OCI-LY1 (cell line): Measurements from ENCODE around the gene CFAP52.
"Not testable (repeated sequence)": the region's sequence is repeated elsewhere in the genome, so short reads cannot be mapped to it uniquely, and the experiment has no call there.

Experiments used
- H2AFZ ChIP-seq: fragments of 200-600 bp; sonication (generic), shearing (Covaris generic); 2 replicates; pipeline ENCODE4 v1.6.0; 2014; ENCODE audit warnings: antibody characterized with exemption, mild to moderate bottlenecking, low read length
- H3F3A ChIP-seq: fragments of 200-600 bp; sonication (generic), shearing (Covaris generic); 2 replicates; pipeline ENCODE4 v1.6.0; 2014; ENCODE audit warnings: mild to moderate bottlenecking, antibody characterized with exemption, low read length, moderate library complexity; ENCODE audit not compliant: insufficient read depth
- H3K27ac ChIP-seq: fragments of 200-600 bp; sonication (generic); 2 replicates; pipeline ENCODE4 v1.5.1; 2014; ENCODE audit warnings: low read length, mixed run types, mild to moderate bottlenecking, low read depth; ENCODE audit not compliant: poor library complexity, severe bottlenecking
- H3K27me3 ChIP-seq: fragments of 200-600 bp; sonication (generic); 2 replicates; pipeline ENCODE4 v1.6.0; 2014; ENCODE audit warnings: antibody characterized with exemption, mild to moderate bottlenecking, low read length, moderate library complexity; ENCODE audit not compliant: insufficient read depth
- H3K36me3 ChIP-seq: fragments of 200-600 bp; sonication (generic); 2 replicates; pipeline ENCODE4 v1.6.1; 2014; ENCODE audit warnings: mild to moderate bottlenecking, antibody characterized with exemption, low read length, moderate library complexity, mixed read lengths; ENCODE audit not compliant: insufficient read depth
- H3K4me1 ChIP-seq: fragments of 200-600 bp; sonication (generic); 2 replicates; pipeline ENCODE4 v1.5.1; 2014; ENCODE audit warnings: mild to moderate bottlenecking, low read length, moderate library complexity; ENCODE audit not compliant: insufficient read depth, severe bottlenecking
- H3K4me2 ChIP-seq: fragments of 200-600 bp; sonication (generic), shearing (Covaris generic); 2 replicates; pipeline ENCODE4 v1.6.1; 2014; ENCODE audit warnings: low read length
- H3K4me3 ChIP-seq: fragments of 200-600 bp; sonication (generic); 2 replicates; pipeline ENCODE4 v1.5.1; 2014; ENCODE audit warnings: low read length, low read depth, mild to moderate bottlenecking, mixed read lengths; ENCODE audit not compliant: poor library complexity, severe bottlenecking
- H3K79me2 ChIP-seq: fragments of 200-600 bp; shearing (Covaris generic); 2 replicates; pipeline ENCODE4 v1.6.1; 2016; ENCODE audit warnings: mixed run types, low read length, mixed read lengths; ENCODE audit not compliant: insufficient read depth
- H3K9ac ChIP-seq: fragments of 200-600 bp; sonication (generic), shearing (Covaris generic); 2 replicates; pipeline ENCODE4 v1.6.1; 2014; ENCODE audit warnings: mild to moderate bottlenecking, low read length, mixed read lengths
- H3K9me2 ChIP-seq: fragments of 200-600 bp; sonication (generic), shearing (Covaris generic); 2 replicates; pipeline ENCODE4 v1.6.1; 2014; ENCODE audit warnings: low read depth, mild to moderate bottlenecking, low read length, mixed read lengths
- H3K9me3 ChIP-seq: fragments of 200-600 bp; shearing (Covaris generic); 2 replicates; pipeline ENCODE4 v1.6.1; 2014; ENCODE audit warnings: low read length, mixed read lengths
- H4K20me1 ChIP-seq: fragments of 200-600 bp; sonication (generic), shearing (Covaris generic); 2 replicates; pipeline ENCODE4 v1.6.0; 2016; ENCODE audit warnings: mild to moderate bottlenecking, low read length; ENCODE audit not compliant: insufficient read depth
- EZH2 ChIP-seq: fragments of 200-600 bp; sonication (generic), shearing (Covaris generic); IDR thresholded peaks from 2 replicates; pipeline ENCODE4 v1.8.0; 2017; ENCODE audit warnings: borderline replicate concordance, mixed run types, mild to moderate bottlenecking, antibody characterized with exemption, low read length, moderate library complexity, mixed read lengths
- TF ChIP-seq, protein P1 (sequence below): fragments of 200-600 bp; sonication (generic), shearing (Covaris generic); IDR thresholded peaks from 2 replicates; pipeline ENCODE4 v1.5.1; 2017; ENCODE audit warnings: mild to moderate bottlenecking, antibody characterized with exemption, low read length, moderate library complexity, mixed read lengths

CFAP52 gene

GRCh38 chr17:9587969-9588656, 11.7 kb downstream of the CFAP52 start:
- Histone ChIP-seq H3K9me3 (0 out of 2 replicates have a peak, but pooled peaks cover 2% of the 10 kb centered on the region), H3K4me3 (no peak overlapping the region)
- TF ChIP-seq EZH2, result no peak
- TF ChIP-seq, protein P1, sequence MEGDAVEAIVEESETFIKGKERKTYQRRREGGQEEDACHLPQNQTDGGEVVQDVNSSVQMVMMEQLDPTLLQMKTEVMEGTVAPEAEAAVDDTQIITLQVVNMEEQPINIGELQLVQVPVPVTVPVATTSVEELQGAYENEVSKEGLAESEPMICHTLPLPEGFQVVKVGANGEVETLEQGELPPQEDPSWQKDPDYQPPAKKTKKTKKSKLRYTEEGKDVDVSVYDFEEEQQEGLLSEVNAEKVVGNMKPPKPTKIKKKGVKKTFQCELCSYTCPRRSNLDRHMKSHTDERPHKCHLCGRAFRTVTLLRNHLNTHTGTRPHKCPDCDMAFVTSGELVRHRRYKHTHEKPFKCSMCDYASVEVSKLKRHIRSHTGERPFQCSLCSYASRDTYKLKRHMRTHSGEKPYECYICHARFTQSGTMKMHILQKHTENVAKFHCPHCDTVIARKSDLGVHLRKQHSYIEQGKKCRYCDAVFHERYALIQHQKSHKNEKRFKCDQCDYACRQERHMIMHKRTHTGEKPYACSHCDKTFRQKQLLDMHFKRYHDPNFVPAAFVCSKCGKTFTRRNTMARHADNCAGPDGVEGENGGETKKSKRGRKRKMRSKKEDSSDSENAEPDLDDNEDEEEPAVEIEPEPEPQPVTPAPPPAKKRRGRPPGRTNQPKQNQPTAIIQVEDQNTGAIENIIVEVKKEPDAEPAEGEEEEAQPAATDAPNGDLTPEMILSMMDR, result no peak

DNA sequence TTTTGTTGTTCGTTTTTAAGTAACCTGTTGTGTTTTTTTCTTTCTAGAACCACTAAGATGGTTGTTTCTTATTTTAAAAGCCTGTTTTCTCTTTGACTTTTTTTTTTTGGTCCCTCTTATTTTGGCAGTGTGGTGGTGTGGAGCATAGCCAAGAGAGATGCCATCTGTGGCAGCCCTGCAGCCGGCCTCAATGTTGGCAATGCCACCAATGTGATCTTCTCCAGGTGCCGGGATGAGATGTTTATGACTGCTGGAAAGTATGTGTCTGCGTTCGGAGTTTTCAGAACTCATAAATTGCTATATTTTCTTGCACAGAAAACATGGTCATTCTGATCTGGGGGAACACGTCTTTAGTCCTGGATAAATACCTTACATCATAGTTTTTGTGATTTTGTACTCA, 17.6 kb downstream of the CFAP52 start:
- H4K20me1 ChIP-seq, result no peaks in the 10 kb centered on the region
- no peak for TF ChIP-seq EZH2
- TF ChIP-seq, protein P1, result no peak

More at GRCh38 chr17:9587969-9588656, 11.7 kb downstream of the CFAP52 start:
- Histone ChIP-seq H3K9me2 (no peaks in the 10 kb centered on the region), H3K79me2 (no peaks in the 10 kb centered on the region), H2AFZ (no peak overlapping the region), H3K4me2 (no peak overlapping the region), H4K20me1 (no peaks in the 10 kb centered on the region), H3F3A (no peaks in the 10 kb centered on the region), H3K36me3 (no peaks in the 10 kb centered on the region; the same call in 1 of the 2 replicates), H3K27ac (no peak overlapping the region), H3K9ac (no peak overlapping the region), H3K4me1 (no peaks in the 10 kb centered on the region), H3K27me3 (no peaks in the 10 kb centered on the region; the same call in 1 of the 2 replicates)

DNA sequence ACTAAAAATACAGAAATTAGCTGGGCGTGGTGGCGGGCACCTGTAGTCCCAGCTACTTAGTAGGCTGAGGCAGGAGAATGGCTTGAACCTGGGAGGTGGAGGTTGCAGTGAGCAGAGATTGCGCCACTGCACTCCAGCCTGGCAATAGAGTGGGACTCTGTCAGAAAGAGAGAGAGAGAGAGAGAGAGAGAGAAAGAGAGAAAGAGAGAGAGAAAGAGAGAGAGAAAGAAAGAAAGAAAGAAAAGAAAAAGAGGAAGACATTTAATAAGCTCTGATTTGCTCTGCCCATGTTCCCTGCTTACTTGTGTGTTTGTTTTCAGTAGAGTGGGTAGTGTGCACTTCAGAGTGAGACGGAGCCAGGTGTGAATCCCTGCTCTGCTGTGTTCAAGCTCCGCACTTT, 21.2 kb downstream of the CFAP52 start:
- H3K4me1 ChIP-seq, H3K4me3 ChIP-seq, H3K36me3 ChIP-seq, H3K27ac ChIP-seq, H3K9ac ChIP-seq, H3K9me3 ChIP-seq, H3F3A ChIP-seq, H4K20me1 ChIP-seq, H3K79me2 ChIP-seq, H3K9me2 ChIP-seq, H3K4me2 ChIP-seq, H2AFZ ChIP-seq, H3K27me3 ChIP-seq: not testable (repeated sequence)

More for the DNA sequence above, 17.6 kb downstream of the CFAP52 start:
- H3K27me3 ChIP-seq, result no peaks in the 10 kb centered on the region
- H3K79me2 ChIP-seq, result no peaks in the 10 kb centered on the region
- H3K9me3 ChIP-seq, result no peaks in the 10 kb centered on the region
- no peak overlapping the region for H3K27ac ChIP-seq
- H3K9ac ChIP-seq, result no peak overlapping the region
- no peaks in the 10 kb centered on the region for H3K36me3 ChIP-seq
- no peaks in the 10 kb centered on the region for H3F3A ChIP-seq
- no peaks in the 10 kb centered on the region for H3K9me2 ChIP-seq
- no peak overlapping the region for H3K4me2 ChIP-seq
- no peaks in the 10 kb centered on the region for H3K4me1 ChIP-seq
- H2AFZ ChIP-seq, result no peak overlapping the region
- no peak overlapping the region for H3K4me3 ChIP-seq

GRCh38 chr17:9598661-9599060, 22.2 kb downstream of the CFAP52 start:
- Histone ChIP-seq H3K9me2 (no peaks in the 10 kb centered on the region), H3K9ac (no peak overlapping the region), H3K36me3 (no peaks in the 10 kb centered on the region), H3K4me2 (no peak overlapping the region), H3F3A (no peaks in the 10 kb centered on the region), H3K4me1 (no peaks in the 10 kb centered on the region), H2AFZ (no peak overlapping the region), H3K4me3 (no peak overlapping the region), H3K9me3 (no peaks in the 10 kb centered on the region), H3K27ac (no peak overlapping the region), H3K27me3 (no peaks in the 10 kb centered on the region), H3K79me2 (no peaks in the 10 kb centered on the region), H4K20me1 (no peaks in the 10 kb centered on the region)
- TF ChIP-seq EZH2, result no peak
- TF ChIP-seq, protein P1, result no peak

GRCh38 chr17:9604583-9604982, 28.1 kb downstream of the CFAP52 start:
- not testable (repeated sequence) for H2AFZ ChIP-seq, H3K9me2 ChIP-seq, H3K4me3 ChIP-seq, H3K27me3 ChIP-seq, H3K9ac ChIP-seq, H3K4me2 ChIP-seq, H3K36me3 ChIP-seq, H3K9me3 ChIP-seq, H3F3A ChIP-seq, H3K79me2 ChIP-seq, H3K4me1 ChIP-seq, H4K20me1 ChIP-seq, H3K27ac ChIP-seq
